SW 1271 (cell line): Measurements from ENCODE around the gene APBB2.
"Not testable (repeated sequence)": the region's sequence is repeated elsewhere in the genome, so short reads cannot be mapped to it uniquely, and the experiment has no call there.

ENCODE experiments used
- DNase-seq, 2 experiments: peaks; one replicate each; lab custom pipeline; 2025; lab: John Stamatoyannopoulos, UW

APBB2 gene

GRCh38 chr4:41022116-41022515 is 192.2 kb downstream of the APBB2 start:
- no peak for DNase-seq

DNA sequence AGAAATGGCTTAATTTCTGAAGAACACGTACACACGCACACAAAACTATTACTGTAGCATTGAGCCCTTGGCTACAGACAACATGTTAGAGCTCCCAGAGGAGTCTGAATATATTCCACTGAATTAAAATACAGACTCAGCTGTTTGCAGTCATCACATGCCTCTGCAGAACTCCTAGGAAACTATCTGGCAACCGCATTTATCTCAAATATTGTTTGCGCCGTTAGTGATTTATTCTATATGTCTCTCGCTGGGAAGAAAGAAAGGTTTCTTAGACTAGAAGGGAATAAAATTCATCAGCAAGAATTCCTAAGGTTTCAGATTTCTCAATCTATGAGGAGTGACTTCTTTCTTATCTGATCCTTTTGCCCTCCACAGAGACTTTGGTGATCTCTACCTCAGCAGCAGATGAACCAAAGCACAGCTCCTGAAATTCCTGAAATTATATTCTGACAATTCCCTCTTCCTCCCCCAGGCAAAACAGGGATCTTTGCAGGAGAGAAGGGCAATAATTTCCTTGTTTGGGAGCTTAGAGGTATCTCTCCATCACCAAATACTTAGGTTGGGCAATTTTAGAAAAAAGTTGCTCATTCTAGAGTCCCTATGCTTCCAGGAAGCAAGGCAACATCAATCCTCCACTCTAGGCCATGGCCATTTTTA is 199.2 kb downstream of the APBB2 start:
- DNase-seq, result no peak

DNA sequence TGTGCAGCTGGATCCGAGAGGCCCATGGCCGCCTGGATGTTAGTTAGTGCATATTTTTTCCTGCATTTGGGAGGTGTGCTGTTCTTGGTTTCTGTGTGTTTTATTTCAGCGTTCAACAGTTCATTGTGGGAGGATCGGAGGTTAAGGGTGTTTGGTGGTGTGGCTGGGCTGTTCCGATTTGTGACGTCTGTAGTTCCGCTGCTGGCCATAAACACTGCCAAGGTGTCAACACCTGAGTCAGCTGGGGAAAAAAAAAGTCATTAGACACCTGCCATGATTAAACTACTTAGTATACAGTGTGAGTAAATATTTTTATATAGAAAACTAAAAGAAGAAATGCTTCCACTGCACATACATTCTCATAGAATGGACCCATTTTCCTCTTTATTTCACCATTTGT is 200.2 kb downstream of the APBB2 start:
- DNase-seq, result no peak

GRCh38 chr4:41013746-41014145 is 200.6 kb downstream of the APBB2 start:
- DNase-seq, result no peak

- no peak for DNase-seq
Measured at GRCh38 chr4:41012911-41013310, 201.4 kb downstream of the APBB2 start.

DNA sequence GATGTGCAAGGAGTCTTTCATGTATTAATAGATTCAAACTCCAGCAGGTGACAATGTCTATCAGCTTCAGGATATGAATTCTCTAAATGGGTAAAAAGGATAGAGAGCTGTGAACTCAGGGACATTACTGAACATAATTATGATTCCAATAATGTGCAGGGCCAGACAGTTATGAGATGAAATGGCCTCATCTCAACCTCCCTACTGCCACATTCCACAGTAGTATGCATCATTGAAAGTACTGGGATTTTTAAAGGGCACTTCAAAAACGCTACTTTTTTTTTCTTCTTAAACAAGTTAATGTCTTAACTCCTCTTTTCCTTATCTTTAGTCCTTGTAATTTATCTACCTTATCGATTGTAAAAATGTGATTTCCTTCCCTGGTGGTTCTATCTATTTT is 202.0 kb downstream of the APBB2 start:
- no peak for DNase-seq

DNA sequence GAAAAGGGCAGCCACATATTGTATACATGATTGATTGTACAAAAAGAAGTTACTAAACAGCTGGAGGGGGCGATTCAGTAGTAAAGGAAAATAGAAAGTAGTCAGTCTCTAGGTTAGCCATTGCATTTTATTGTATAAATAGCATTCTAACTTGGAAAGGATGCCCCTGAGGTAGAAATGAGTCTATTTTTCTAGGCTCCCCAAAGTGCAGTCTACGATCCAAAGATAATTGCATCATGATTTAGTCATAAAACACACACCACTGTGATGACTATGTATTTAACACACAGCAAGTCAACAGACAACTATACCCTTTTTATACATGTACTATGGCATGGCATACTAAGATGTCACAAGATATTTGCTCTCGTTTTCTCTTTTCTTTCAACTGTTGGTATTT is 204.9 kb downstream of the APBB2 start:
- DNase-seq, result no peak

- no peak for DNase-seq
Measured at GRCh38 chr4:41006141-41006540, 208.2 kb downstream of the APBB2 start.

DNA sequence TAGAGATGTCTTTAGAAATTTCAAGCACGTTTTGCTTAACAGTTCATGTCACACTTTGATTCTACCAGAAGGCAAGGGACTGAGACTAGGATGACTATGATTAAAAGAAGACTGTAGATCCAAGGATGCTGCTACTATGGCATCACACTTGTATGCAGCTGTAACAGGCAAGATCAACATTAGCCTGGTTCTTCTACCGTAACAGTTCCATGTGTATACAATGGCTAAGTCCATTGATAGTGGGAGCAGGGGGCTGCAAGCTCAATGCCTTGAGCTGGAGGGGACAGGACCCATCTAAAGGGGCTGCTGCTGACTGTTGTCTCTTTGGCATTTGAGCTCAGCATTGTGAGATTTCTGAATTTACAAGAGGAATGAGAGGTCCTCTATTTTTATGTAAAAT is 212.0 kb downstream of the APBB2 start:
- no peak for DNase-seq

- no peak for DNase-seq
Measured at GRCh38 chr4:41000356-41000755, 214.0 kb downstream of the APBB2 start.

DNA sequence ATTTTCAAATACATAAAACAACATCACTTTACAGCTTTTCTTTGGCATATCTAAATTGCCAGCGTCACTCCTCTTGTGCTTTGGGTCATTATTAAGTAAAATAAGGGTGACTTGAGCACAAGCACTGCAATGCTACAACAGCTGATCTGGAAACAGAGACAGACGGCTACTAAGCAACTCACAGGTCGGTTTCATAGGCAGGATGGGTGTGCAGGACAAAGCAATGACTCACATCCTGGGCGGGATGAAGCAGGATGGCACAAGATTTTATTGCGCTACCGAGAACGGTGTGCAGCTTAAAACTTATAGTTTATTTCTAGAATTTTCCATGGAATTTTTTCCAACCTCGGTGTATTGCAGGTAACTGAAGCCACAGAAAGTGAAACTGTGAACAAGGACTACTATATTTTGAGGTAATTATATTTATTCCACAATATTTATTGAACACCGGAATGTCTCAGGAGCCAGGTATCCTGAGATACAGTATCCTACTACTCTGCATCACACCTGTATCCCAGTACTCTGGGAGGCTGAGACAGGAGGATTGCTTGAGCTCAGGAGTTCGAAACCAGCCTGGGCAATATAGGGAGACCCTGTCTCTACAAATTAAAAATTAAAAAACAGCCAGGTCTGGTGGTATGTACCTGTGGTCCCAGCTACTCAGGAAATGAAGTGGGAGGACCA is 215.5 kb downstream of the APBB2 start:
- DNase-seq, result peak; percentile 56 to 91

GRCh38 chr4:40995850-40996249 is 218.5 kb downstream of the APBB2 start:
- DNase-seq, result no peak

GRCh38 chr4:40994321-40994720 is 220.0 kb downstream of the APBB2 start:
- peak in 1 of 2 experiments; percentile 53 for DNase-seq

DNA sequence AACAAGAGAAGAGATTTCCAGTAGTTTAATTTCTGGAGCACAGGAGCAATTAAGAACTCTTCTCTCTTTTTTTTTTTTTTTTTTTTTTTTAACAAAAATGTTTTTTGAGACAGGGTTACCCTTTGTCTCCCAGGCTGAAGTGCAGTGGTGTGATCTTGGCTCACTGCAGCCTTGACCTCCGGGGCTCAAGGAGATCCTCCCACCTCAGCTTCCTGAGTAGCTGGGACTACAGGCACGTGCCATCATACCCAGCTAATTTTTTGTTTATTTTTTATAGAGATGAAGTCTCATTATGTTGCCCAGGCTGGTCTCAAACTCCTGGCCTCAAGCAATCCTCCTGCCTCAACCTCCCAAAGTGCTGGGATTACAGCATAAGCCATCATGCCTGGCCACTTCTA is 221.0 kb downstream of the APBB2 start:
- DNase-seq, result not testable (repeated sequence)

- peak; percentile 31 to 83 for DNase-seq
Measured at GRCh38 chr4:40992472-40993295, 221.7 kb downstream of the APBB2 start.

GRCh38 chr4:40991908-40992307 is 222.4 kb downstream of the APBB2 start:
- DNase-seq, result no peak

- DNase-seq, result no peak
Measured at GRCh38 chr4:40990899-40991265, 223.5 kb downstream of the APBB2 start.

DNA sequence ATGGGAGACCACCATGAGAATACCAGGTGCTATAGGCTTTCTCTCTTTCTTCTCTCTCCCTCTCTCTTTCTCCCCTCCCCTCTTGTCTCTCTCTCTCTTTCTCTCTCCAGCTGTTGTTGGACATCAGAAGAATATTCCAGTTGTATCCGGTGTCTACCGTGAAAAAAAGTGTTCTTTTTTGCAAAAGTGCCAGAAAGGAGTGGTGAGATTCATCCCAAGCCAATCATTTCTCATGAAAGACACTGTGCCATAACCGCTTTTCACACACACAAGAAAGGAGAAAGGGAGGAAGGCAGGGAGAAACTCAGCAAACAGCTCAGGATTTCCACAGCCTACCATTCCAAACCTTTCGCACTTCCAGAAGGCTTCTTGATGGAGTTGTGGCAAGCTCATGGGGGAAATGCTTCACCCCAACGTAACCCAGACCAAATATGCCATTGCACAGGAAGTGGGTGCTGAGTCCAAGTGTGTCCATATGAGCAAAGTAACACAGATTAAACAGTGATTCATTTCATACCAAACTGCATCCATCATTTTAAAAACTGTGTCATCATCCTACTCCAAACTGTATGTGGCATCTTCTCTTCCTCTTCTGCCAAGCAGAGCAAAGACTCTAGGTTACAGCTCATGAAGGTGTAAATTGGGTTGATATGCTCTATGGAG is 224.0 kb downstream of the APBB2 start:
- DNase-seq, result peak; percentile 87 to 97

DNA sequence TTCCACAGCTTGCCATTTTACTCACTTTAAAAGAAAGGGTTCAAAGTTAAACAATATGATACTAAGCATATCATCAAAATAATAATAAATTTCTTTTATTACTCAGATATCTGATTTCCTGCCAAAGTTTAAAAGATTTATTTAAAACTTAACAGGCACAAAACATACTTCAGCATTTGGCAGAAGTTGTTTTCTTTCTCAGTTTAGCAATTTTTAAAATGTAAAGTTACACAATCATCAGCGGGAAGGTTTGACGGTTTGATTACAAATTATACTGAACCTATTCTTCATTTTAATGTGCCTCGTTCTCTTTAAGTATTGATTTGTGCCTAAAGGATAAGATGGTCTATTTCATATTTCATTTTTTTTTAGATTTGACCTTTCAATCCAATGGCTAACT is 227.2 kb downstream of the APBB2 start:
- no peak for DNase-seq

GRCh38 chr4:40986375-40986774 is 228.0 kb downstream of the APBB2 start:
- no peak for DNase-seq

DNA sequence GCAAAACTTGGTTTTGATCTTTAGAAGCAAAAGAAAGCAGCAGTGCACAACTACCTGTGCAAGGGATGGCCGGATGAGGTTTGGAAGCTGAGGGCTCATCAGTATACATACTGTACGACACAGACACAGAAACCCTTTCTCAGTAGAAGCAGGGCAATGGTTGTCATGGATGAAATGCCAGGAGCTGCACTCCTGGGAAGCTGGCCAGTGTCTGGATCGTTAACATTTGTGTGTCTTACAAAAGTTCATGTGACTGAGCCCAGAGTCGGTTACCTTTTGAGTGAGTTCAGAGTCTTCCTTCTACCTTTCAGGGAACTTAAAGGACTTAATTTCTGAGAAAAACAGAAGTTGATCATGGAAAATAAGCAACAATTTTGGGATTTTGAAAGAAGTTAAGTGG is 230.3 kb downstream of the APBB2 start:
- no peak for DNase-seq

DNA sequence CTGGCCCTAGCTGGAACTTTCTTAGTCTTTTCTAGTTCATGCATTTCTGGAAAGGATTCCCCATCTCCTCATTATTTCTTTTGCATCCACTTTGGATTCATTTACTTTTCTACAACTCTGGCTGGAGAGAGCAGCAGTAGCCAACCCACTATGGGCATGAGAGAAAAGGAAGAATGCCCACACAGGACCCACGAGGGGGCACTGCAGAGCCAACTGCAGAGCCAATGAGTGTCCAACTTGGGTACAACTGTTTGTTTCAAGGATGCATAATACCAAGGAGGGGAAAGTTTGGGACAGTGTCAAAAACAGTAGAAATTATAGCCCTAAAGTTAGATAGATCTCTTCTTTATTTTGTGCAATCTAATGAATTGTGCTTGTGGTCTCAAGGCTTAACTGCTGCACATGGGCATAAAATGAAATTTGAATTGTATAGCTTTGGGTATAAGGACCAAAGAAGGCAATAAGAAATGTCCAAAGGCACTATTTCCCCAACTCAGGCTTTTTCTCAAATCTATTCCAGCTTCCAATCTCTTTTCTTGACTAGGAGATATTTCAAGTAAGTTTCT is 233.9 kb downstream of the APBB2 start:
- no peak for DNase-seq
